RWPE1 (cell line): ENCODE data around the gene NOS3.
A peak's percentile ranks its signal among the peaks of the same experiment; 100 is the strongest.

Experiments used
- CTCF ChIA-PET: fragments of 350-600 bp; sonication (Branson Sonifier 250); formaldehyde crosslinking; extraction: SDS; loops from one replicate; lab custom pipeline; 2021; lab: Yijun Ruan, JAX
- POLR2A ChIA-PET: fragments of 400-600 bp; formaldehyde crosslinking; extraction: SDS; loops from one replicate; lab custom pipeline; 2020; ENCODE audit warnings: antibody characterized with exemption; ENCODE audit not compliant: low non-redundant PET; lab: Yijun Ruan, JAX
- DNase-seq: peaks from one replicate; pipeline ENCODE4 v3.0.0; 2012; ENCODE audit warnings: low spot score
- H3K27ac ChIP-seq: fragments of 450-650 bp; 2 replicates; pipeline ENCODE4 v1.5.1; 2017
- TF ChIP-seq, protein P1 (sequence below): fragments of 450-650 bp; conservative IDR thresholded peaks from 2 replicates; pipeline ENCODE4 v1.5.1; 2017; ENCODE audit warnings: low read depth, mild to moderate bottlenecking

Gene NOS3

DNA sequence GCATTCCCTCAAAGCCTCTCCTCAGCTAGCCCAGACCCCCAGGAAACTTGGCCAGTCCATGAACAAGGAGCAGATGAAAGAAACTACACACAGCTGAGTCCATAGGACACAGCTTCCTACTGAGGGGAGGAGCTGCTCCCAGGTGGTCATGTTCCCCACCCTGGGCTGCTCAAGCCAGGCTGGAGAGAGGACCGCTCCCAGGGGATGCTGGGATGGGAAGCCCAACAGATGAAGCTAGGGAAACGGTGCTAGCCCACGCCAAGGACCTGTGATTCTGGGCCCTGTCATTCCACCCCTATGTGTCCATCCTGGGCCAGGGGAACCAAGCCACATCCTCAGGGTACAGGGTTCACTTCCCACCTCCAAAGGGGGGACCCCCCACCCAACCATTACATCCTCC lies 31.7 kb upstream of the NOS3 start:
- H3K27ac ChIP-seq: no peak overlapping the region
- POLR2A ChIA-PET: no interaction called here
- DNase-seq: no peak
- TF ChIP-seq, protein P1, sequence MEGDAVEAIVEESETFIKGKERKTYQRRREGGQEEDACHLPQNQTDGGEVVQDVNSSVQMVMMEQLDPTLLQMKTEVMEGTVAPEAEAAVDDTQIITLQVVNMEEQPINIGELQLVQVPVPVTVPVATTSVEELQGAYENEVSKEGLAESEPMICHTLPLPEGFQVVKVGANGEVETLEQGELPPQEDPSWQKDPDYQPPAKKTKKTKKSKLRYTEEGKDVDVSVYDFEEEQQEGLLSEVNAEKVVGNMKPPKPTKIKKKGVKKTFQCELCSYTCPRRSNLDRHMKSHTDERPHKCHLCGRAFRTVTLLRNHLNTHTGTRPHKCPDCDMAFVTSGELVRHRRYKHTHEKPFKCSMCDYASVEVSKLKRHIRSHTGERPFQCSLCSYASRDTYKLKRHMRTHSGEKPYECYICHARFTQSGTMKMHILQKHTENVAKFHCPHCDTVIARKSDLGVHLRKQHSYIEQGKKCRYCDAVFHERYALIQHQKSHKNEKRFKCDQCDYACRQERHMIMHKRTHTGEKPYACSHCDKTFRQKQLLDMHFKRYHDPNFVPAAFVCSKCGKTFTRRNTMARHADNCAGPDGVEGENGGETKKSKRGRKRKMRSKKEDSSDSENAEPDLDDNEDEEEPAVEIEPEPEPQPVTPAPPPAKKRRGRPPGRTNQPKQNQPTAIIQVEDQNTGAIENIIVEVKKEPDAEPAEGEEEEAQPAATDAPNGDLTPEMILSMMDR: no peak
- CTCF ChIA-PET: interaction anchor here (1.0 kb wide), 1 partner anchor 61 kb away, joined by 4 read pairs; no protein-coding TSS in a partner anchor

DNA sequence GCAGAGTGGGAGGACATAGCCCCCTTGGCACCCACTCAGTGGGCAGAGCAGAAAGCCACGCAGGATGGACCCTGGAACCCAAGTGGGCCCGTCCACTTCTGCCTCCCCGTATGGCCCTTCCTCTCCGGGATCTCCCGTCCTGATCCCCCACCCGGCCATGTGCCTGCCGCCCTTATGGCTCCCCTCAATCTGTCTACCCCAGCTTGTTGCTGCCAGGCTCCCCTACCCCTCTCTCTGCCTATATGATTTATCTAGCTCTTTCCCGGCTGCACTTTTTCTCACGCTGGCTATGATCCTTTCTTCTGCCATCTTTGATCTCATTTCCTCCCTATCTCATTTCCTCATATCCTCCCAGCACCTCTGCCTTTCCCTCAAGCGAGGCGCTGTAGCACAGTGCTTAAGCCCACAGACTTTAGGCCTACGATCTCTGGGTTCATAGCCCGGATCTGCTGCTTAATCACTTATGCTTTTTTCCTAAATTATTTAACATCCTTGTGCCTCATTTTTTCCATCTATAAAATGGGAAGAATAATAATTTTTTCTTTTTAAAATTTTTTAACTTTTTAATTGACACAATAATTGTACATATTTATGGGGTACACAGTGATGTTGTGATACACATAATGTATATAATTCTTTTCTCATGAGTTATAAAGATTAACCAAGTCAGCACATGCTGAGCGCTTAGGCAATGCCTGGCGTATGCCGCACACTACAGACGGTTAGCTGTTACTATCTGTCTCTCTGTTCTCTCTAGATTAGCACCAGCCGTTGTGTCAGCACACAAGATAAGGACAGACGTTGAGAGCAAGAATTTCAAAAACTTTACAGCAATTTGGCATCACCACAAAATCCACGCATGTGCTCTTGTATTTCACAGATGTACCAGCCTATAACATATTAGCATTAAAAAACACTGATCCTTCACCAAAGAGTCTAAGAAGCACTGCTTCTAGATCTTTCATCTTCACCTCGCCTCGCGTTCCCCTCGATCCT lies 30.8 kb upstream of the NOS3 start:
- TF ChIP-seq, protein P1: no peak
- no peak overlapping the region for H3K27ac ChIP-seq
- no peak for DNase-seq
- ChIA-PET POLR2A (interaction anchor here (0.6 kb wide), 1 partner anchor 222 kb away, joined by 7 read pairs; no protein-coding TSS in a partner anchor), CTCF (interaction anchor here (0.6 to 1.0 kb wide), 2 partner anchors 54 to 62 kb away, joined by 4 read pairs; no protein-coding TSS in a partner anchor)

DNA sequence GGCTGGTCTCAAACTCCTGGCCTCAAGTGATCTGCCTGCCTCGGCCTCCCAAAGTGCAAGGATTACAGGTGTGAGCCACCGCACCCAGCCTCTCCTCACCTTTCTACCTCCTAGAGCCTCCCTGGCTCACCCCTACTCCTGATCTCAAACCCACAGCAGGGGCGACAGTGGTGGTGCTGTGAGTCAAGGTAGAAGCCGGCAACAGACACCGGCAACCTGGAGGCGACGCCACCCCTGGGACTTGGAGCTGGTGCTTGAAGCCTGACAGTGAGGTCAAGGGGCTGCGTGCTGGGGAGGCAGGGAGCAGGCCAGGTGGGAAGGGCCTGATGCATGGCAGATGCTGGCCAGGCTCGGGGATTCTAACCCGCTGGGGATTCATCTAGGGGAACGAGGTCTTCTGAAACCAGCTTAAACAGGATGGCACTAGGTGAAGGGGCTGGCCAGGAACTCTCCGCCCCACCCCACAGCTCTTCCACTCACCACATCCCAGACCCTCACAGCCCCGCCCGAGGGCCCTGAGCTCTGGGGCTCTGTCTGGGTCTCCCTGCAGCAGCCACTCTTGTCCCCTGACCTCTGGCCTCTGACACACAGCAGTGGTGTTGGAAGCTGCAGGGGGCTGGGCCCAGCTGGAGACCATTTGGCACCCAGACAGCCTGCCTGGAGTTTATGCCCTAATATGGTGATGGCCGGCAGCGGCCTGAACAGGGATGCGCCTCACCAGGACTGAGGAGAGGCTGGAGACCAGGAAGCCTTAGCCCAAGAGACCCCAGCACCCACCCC lies 29.1 kb upstream of the NOS3 start:
- DNase-seq: no peak
- CTCF ChIA-PET: interaction anchor here (0.9 kb wide), 1 partner anchor 63 kb away, joined by 3 read pairs; no protein-coding TSS in a partner anchor
- POLR2A ChIA-PET: no interaction called here
- TF ChIP-seq, protein P1: no peak
- no peak overlapping the region for H3K27ac ChIP-seq

DNA sequence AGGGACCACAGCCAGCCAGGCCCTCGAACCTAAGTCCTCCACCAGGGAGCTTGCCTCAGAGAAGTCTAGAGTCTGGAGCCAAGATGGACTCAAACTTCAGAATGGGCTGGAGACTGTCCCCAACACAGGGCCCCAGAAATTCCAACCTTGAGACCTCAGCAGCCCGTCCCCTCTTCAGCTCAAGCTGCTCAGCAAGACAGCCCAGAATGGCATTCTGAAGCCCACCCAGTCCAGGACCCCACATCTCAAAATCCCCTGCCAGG lies 28.6 kb upstream of the NOS3 start:
- CTCF ChIA-PET: interaction anchor here (0.9 kb wide), 1 partner anchor 64 kb away, joined by 3 read pairs; no protein-coding TSS in a partner anchor
- POLR2A ChIA-PET: no interaction called here
- no peak for DNase-seq
- TF ChIP-seq, protein P1: no peak
- H3K27ac ChIP-seq: no peak overlapping the region

DNA sequence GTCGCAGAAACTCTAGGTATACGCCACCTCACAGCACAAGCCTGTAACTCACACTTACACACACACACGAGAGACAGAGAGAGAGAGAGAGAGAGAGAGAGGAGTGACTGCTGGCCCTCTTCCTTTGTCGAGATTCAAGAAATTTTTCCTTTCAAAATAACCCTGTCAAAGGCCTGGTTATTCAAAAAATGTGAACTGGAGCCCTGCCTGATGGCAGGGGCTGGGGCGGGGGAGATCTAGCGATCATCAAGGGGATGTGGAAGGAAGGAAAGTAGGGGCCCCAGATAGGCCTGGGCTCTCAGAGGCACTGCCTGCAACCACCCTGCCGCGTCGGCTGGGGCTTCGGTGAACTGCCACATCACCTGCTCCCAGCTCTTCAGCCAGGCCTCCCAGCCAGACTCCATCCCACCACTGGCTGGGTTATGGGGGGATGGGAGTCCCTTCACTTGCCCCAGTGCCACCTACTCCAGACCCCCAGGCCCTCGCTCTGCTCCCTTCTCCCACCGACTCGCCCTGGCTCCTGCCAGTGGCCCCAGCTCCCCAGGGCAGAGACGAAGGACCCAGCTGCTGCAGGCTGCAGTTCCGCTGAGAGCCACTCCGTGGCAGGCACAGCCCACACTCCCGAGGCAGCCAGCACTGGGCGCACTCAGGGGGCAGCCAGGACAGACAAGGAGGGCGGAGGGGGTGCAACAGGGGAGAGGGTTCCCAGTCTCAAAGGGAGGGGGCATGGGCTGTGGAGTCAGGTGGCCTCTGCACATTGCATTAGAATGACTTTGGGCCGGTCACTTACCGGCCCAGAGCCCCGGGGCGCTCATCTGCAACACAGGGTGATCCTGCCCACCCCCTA lies 28.0 kb upstream of the NOS3 start:
- POLR2A ChIA-PET: no interaction called here

More for the DNA sequence above, 28.0 kb upstream of the NOS3 start:
- CTCF ChIA-PET: interaction anchor here (0.6 to 1.3 kb wide), 13 partner anchors 13 to 1453 kb away, joined by 3 to 7 read pairs (median 4); no protein-coding TSS in a partner anchor
- DNase-seq: peak; percentile 56
- no peak overlapping the region for H3K27ac ChIP-seq
- TF ChIP-seq, protein P1: peak; percentile 89
